ENCODE results near the gene CALHM6.

CALHM6 gene

DNA sequence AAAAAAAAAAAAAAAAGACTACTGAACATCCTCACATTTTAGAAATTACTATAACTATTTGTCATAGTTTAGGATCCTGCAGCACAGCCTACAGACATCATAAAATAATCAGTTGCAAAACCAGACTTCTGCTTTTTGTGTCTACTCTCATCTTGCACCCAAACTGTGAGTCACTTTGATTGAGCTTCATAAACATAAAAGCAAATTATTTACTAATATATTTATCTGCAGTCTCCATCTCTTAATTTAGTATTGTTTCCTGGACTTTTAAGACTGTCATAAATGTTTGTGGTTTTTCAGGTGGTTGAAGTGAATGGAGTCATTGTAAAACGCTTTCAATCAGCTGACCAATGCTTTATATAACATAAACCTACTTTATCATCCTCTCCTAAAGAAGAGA, 14.8 kb upstream of the CALHM6 start:
- DNase-seq (ENCODE audit: low read depth) = no peak

- DNase-seq (ENCODE audit: low read depth) = no peak
Observed at GRCh38 chr6:116447052-116447451, 14.1 kb upstream of the CALHM6 start.

- DNase-seq (ENCODE audit: low read depth) = no peak
Observed at GRCh38 chr6:116447496-116448011, 13.6 kb upstream of the CALHM6 start.

DNA sequence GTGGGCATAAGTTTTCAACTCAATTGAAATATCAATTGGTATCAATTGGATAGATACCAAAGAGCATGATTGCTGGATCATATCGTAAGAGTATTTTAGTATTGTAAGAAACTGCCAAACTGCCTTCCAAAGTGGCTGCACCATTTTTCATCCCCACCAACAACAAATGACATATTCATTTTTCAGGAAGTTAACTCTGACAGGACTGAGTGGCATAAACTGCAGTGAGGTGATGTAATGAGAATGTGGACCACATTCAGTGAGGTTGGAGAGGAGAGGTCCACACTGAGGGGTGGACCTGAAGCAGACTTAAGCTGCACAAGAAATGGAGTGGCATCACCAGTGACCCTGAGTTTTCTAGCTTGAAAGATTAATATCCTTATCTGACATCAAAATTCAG, 11.6 kb upstream of the CALHM6 start:
- no peak for DNase-seq (ENCODE audit: low read depth)

- no peak for DNase-seq (ENCODE audit: low read depth)
Observed at GRCh38 chr6:116450185-116450710, 10.9 kb upstream of the CALHM6 start.

DNA sequence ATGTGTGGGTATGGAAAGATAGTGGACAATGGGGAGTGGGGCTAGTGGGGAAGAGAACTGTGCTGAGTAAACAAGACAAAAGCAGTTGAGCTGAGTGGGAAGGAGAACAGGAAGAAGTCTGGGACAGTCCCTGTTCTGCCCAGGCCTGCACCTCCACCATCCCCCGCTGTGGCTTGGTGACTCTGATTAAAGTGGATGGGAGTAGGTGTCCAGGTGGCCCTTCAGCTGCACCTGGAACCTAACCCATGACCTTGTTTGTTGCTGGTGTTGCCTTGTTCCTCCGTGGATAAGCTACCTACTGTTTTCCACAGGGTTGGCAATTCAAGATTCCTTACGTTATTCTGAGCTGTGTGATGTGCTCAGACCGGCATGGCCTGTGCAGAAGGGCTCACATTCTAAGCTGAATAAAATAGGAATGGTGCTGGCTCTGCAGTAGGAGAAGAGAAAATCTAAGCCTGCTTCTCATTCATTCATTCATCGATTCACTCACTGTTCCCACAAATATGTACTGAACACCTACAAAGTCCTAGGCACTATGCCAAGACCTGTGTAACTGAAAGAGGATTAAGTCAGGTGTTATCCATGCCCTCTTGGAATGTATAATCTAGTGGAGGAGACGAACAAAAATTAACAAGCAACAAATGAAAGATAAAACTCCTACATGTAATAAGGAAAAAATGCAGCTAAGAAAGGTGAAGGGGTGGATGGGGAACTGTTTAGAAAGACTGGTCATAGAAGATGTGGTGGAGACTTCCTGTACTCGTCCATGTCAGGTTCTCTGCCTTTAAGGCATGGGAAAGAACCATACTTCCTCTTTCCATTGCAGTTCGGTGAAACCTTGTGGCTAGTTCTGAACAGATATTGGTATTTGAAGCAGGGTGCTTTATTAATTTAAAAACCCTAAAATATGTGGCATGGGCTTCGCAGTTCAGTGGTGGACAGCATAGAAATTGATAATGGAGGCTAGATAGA, 10.1 kb upstream of the CALHM6 start:
- DNase-seq (ENCODE audit: low read depth) = no peak

DNA sequence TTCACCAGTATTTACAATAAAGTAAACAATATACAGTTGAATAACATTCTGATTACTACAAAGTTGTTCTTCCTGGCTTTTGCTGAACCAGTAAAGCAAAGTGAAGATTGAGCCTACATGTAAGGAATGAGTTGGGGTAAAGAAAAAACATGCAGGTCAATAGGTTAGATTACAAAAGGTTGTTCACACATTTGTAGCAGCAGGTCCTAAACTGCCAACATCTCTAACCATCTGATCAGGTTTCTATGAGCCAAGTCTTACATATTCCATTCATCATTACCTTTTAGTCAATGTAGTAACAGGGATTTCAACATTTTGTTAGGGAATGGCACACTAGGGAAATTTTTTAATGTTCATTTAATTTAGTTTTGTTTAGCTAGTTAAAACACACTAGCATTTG, 9.3 kb upstream of the CALHM6 start:
- no peak for DNase-seq (ENCODE audit: low read depth)

DNA sequence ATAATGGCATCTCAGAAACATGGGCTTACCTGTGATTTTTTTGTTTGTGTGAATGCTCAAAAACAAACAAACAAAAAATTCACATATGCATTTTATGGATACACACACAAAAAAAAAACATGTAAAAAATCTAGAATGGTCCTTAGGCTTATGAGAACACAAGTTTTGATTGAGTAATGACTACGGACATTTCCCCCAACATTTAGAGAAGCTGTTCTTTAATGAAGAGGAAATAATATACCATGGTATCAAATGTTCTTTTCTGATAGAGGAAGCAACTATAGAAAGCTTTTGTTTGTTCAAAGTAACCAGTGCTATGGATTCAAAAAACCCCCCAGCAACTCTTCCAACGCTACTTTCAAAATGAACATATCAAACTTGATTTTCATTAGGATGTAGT, 8.6 kb upstream of the CALHM6 start:
- no peak for DNase-seq (ENCODE audit: low read depth)

DNA sequence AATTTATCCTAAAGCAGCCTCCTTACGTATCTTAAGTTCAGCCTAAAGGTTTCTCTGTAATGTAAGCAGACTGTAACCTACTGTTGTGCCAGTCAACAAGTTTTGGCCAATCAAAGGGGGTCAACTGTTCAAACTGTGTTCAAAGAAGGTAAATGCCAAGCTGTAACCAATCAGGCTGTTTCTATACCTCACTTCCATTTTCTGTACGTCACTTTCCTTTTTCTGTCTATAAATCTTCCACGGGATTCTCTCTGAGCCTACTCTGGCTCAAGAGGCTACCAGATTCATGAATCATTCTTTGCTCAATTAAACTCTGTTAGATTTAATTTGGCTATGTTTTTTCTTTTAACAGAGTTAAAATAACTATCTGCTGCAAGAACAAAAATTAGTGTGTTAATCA, 5.1 kb upstream of the CALHM6 start:
- no peak for DNase-seq (ENCODE audit: low read depth)

- DNase-seq (ENCODE audit: low read depth) = no peak
Observed at GRCh38 chr6:116456927-116457326, 4.2 kb upstream of the CALHM6 start.

- DNase-seq (ENCODE audit: low read depth) = no peak
Observed at GRCh38 chr6:116458264-116458663, 2.9 kb upstream of the CALHM6 start.

- DNase-seq (ENCODE audit: low read depth) = no peak
Observed at GRCh38 chr6:116459927-116460326, 1.2 kb upstream of the CALHM6 start.

GRCh38 chr6:116461932-116462885, 1.0 kb downstream of the CALHM6 start:
- DNase-seq (ENCODE audit: low read depth) = peak; percentile 29

GRCh38 chr6:116463301-116463700, 2.1 kb downstream of the CALHM6 start:
- no peak for DNase-seq (ENCODE audit: low read depth)

GRCh38 chr6:116465246-116465645, 4.1 kb downstream of the CALHM6 start:
- no peak for DNase-seq (ENCODE audit: low read depth)

- DNase-seq (ENCODE audit: low read depth) = no peak
Observed at GRCh38 chr6:116467096-116467495, 5.9 kb downstream of the CALHM6 start.

DNA sequence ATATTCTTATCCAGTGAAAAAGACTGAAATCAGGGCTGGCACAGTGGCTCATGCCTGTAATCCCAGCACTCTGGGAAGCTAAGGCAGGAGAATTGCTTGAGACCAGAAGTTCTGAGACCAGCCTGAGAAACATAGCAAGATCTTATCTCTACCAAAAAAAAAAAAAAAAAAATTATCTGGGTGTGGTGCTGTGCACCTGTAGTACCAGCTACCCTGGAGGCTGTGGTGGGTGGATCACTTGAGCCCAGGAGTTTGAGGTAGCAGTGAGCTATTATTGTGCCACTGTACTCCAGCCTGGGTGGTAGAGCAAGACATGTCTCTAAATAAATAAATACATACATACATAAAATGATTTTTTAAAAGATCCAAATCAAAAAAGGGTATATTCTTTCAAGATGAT, 6.3 kb downstream of the CALHM6 start:
- no peak for DNase-seq (ENCODE audit: low read depth)

DNA sequence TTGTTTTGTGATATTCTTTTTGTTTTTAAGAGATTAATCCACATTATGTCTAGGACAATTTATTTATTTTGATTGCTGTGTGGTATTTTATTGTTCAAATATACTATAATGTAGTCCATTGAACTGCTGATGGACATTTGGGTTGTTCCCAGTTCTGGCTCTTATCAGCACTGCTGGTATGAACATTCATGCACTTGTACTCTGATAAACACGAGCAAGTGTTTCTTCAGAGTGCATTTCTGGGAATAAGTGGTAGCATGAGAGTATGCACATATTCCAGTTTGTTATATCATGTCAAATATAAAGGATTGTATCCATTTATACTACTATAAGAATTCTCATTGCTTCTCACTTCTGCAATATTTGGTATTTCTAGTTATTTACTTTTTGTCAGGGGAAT, 7.1 kb downstream of the CALHM6 start:
- DNase-seq (ENCODE audit: low read depth) = no peak

DNA sequence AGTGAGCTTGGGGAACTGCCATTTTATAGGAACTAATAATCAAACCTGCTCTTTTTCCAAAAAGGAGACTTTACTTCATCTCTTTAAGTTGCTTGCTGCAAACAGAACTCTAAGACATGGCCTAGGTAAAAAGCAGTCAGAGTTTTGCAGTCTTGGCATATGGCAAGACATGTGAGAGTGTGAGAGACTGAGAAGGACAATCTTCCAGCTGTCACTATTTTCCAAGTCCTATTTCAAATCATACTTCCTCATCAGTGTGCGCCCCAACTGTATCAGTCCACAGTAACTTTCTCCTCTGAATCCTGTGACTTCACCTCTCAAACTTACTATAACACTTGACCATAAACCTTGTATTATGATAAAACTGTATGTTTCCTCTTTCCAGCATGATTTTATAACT, 10.4 kb downstream of the CALHM6 start:
- DNase-seq (ENCODE audit: low read depth) = no peak

DNA sequence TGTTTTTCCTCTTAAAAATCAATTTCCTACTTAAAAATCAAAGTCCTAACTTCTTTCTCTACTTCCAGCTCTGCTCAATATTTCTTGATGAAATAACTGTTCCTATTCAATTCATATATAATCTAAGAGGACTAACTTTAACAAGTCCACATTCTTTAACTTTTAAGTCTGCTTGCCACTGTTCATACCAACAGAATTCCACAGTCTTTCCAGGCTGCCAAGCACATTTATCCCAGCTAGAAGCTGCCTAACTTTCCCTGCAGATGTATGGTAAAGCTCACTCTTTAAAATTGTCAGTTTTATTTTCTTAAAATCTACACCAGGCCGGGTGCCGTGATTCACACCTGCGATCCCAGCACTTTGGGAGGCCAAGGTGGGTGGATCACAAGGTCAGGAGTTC, 11.5 kb downstream of the CALHM6 start:
- no peak for DNase-seq (ENCODE audit: low read depth)

DNA sequence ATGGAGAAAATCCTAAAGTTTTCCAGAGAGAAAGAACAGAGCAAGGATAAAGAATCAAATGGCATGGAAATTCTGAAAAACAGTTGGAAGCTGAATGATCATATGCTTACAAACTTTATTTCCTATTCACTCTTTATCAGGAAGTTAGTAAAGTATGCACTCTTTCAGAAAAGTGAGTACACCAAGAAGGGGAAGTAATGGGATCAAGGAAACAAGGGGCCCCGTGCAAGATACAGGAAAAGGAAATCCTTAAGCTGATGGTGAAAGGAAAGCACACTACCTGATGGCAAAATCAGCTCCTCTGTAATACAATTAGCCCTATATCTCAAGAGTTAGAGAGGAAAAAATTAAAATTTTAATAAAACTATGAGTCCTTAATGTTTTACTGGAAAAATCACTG, 14.0 kb downstream of the CALHM6 start:
- no peak for DNase-seq (ENCODE audit: low read depth)

DNA sequence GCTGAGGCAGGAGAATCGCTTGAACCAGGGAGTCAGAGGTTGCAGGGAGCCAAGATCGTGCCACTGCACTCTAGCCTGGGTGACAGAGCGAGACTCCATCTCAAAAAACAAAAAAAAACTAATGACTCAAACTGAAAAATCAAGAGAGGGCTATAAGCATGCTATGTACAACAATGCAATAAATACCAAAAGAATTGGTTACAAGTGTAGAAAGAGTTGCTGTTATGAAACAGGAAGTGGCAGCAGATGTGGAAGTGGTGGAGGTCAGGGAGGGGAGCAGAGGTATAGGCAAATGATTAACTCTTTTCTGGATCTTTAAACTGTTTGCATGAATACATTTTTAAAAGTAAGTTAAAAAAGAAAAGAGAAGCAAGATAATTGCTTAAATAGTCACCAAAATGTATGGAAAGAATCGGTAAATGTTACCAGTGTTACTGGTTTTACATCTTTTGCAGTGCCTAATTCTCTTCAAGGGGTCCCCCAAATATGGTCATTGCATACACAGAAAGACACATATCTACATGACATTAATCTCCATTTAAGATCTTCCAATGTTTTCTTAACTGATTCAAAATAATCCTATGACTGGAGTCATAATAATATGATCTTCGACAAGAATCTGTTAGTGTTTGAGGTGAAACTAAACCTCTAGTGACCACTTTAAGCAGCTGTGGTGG, 15.0 kb downstream of the CALHM6 start:
- no peak for DNase-seq (ENCODE audit: low read depth)

All from activated gamma-delta T cell treated with anti-CD3 and anti-CD28 coated beads, Interleukin-2, amount 50 U/mL, for 16 hours (primary cell).